Neural progenitor cell (in vitro differentiated cells): ENCODE data around the gene STXBP3. TPM values are rescaled to one million over a fixed set of nuclear protein-coding genes. Genes with fewer than 3 reads are reported as not detected.
A peak's percentile ranks its signal among the peaks of the same experiment; 100 is the strongest.

ENCODE experiments used
- DNase-seq: peaks from one replicate; pipeline ENCODE4 v3.0.0-alpha.2; 2016; ENCODE audit warnings: low spot score
- H2AFZ ChIP-seq: fragments of 200-600 bp; sonication (generic); replicated peaks from 2 replicates; pipeline ENCODE4 v1.6.1; 2016; ENCODE audit warnings: antibody characterized with exemption
- H3F3A ChIP-seq: fragments of 200-600 bp; sonication (generic); 2 replicates; pipeline ENCODE4 v1.6.1; 2016; ENCODE audit warnings: antibody characterized with exemption, low read depth
- H3K27ac ChIP-seq: fragments of 200-600 bp; sonication (generic); 2 replicates; pipeline ENCODE4 v1.5.1; 2016; ENCODE audit warnings: mild to moderate bottlenecking
- H3K27me3 ChIP-seq: fragments of 200-600 bp; sonication (generic); 2 replicates; pipeline ENCODE4 v1.6.1; 2016; ENCODE audit warnings: mild to moderate bottlenecking, moderate library complexity
- H3K36me3 ChIP-seq: fragments of 200-600 bp; sonication (generic); 2 replicates; pipeline ENCODE4 v1.5.1; 2016
- H3K4me1 ChIP-seq: fragments of 200-600 bp; sonication (generic); 2 replicates; pipeline ENCODE4 v1.6.1; 2016; ENCODE audit warnings: mixed run types
- H3K4me2 ChIP-seq: fragments of 200-600 bp; sonication (generic); 2 replicates; pipeline ENCODE4 v1.6.1; 2016
- H3K4me3 ChIP-seq: fragments of 200-600 bp; sonication (generic); 2 replicates; pipeline ENCODE4 v1.5.1; 2016
- H3K79me2 ChIP-seq: fragments of 200-600 bp; sonication (generic); 2 replicates; pipeline ENCODE4 v1.6.1; 2016; ENCODE audit warnings: low read depth
- H3K9ac ChIP-seq: fragments of 200-600 bp; sonication (generic); 2 replicates; pipeline ENCODE4 v1.6.1; 2016
- H3K9me3 ChIP-seq: fragments of 200-600 bp; sonication (generic); 2 replicates; pipeline ENCODE4 v1.5.1; 2016; ENCODE audit warnings: low read depth
- H4K20me1 ChIP-seq: fragments of 200-600 bp; sonication (generic); 2 replicates; pipeline ENCODE4 v1.6.1; 2016; ENCODE audit warnings: low read depth
- H3K27ac Mint-ChIP-seq: 3 replicates; pipeline ENCODE4 v1.8.0; 2021; ENCODE audit warnings: mixed read lengths
- H3K27me3 Mint-ChIP-seq: 2 replicates; pipeline ENCODE4 v1.8.0; 2022; ENCODE audit warnings: low read depth, mild to moderate bottlenecking, inconsistent platforms, moderate library complexity, mixed read lengths; ENCODE audit not compliant: insufficient read depth
- H3K36me3 Mint-ChIP-seq: 3 replicates; pipeline ENCODE4 v1.8.0; 2021; ENCODE audit warnings: mixed read lengths
- H3K4me1 Mint-ChIP-seq: 3 replicates; pipeline ENCODE4 v1.8.0; 2021; ENCODE audit warnings: mixed read lengths
- H3K4me3 Mint-ChIP-seq: 3 replicates; pipeline ENCODE4 v1.8.0; 2021; ENCODE audit warnings: mild to moderate bottlenecking, moderate library complexity, mixed read lengths
- H3K9me3 Mint-ChIP-seq: 3 replicates; pipeline ENCODE4 v1.8.0; 2020; ENCODE audit warnings: mixed read lengths
- EZH2 ChIP-seq: fragments of 200-600 bp; sonication (generic); IDR thresholded peaks from 2 replicates; pipeline ENCODE4 v1.6.1; 2017; ENCODE audit warnings: antibody characterized with exemption, mild to moderate bottlenecking, moderate library complexity
- EZH2phosphoT487 ChIP-seq: fragments of 200-600 bp; sonication (generic); IDR thresholded peaks from 2 replicates; pipeline ENCODE4 v1.6.1; 2017; ENCODE audit warnings: antibody characterized with exemption
- total RNA-seq: library from RNA; depleted of rRNA; stranded (reverse); fragments of >200 nt; gene quantifications from 2 replicates; pipeline ENCODE4 v1.2.3, GENCODE V29; 2015; ENCODE audit warnings: low replicate concordance
- TF ChIP-seq, protein P1 (sequence below): fragments of 200-600 bp; sonication (generic); IDR thresholded peaks from 2 replicates; pipeline ENCODE4 v1.5.1; 2017; ENCODE audit warnings: antibody characterized with exemption, mild to moderate bottlenecking

The STXBP3 gene
- total RNA-seq, 1 donor from 2014 or later: 89.8 TPM

DNA sequence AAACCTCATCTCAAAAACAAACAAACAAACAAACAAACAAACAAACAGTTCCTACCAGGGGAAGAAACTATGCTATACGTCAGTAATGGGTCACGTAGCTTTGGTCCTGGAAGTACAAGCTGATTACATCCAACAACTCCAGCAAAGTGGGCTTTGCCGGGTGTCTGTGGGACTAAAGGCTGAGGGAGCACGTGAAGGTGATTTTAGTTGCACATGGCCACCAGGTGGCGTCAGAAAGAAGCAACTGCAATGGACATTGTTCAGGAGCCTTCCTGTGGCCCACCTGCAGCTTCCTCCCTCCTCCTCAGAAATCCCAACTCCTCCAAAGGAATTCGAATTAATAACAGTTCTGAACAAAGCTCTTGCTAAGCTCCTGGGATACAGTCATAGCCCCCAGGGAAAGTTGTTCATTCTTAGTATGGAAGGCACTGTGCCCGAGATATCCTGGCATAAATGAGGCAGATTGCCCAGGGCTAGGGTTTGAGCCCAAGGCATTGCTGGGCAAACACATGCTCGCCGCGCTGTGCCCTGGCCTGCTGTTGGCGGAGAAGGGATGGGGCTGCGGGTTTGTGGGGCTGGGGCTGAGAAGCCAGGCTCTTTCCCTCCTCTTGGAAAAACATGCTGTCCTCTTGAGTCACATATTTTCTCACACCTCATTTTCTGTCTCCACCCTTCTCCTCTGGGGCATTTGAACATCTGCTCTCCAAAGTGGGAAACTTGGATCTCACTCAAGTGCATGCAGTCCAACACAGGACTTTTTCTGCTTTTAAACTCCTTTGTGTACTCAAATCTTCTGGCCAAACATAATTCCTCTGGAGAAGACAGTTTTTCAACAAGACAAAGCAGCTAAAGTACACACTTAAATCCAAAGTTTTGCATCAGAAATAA, 81.8 kb downstream of the STXBP3 start:
- no peaks in the 10 kb centered on the region for H3K9me3 Mint-ChIP-seq
- DNase-seq: peak; percentile 92
- Histone ChIP-seq H3K36me3 (no peaks in the 10 kb centered on the region), H3K4me2 (no peak overlapping the region), H3K79me2 (no peaks in the 10 kb centered on the region), H4K20me1 (no peaks in the 10 kb centered on the region), H3K9ac (no peak overlapping the region), H3F3A (no peaks in the 10 kb centered on the region), H3K27me3 (no peaks in the 10 kb centered on the region), H3K27ac (no peak overlapping the region), H2AFZ (peak overlapping the region; percentile 43), H3K4me3 (no peak overlapping the region), H3K9me3 (no peaks in the 10 kb centered on the region), H3K4me1 (no peaks in the 10 kb centered on the region)
- H3K27me3 Mint-ChIP-seq: peaks cover 2% of the 10 kb centered on the region
- H3K36me3 Mint-ChIP-seq: no peaks in the 10 kb centered on the region
- no peak overlapping the region for H3K4me3 Mint-ChIP-seq
- H3K27ac Mint-ChIP-seq: peak overlapping the region; percentile 44
- TF ChIP-seq EZH2phosphoT487 (no peak), EZH2 (no peak)
- TF ChIP-seq, protein P1, sequence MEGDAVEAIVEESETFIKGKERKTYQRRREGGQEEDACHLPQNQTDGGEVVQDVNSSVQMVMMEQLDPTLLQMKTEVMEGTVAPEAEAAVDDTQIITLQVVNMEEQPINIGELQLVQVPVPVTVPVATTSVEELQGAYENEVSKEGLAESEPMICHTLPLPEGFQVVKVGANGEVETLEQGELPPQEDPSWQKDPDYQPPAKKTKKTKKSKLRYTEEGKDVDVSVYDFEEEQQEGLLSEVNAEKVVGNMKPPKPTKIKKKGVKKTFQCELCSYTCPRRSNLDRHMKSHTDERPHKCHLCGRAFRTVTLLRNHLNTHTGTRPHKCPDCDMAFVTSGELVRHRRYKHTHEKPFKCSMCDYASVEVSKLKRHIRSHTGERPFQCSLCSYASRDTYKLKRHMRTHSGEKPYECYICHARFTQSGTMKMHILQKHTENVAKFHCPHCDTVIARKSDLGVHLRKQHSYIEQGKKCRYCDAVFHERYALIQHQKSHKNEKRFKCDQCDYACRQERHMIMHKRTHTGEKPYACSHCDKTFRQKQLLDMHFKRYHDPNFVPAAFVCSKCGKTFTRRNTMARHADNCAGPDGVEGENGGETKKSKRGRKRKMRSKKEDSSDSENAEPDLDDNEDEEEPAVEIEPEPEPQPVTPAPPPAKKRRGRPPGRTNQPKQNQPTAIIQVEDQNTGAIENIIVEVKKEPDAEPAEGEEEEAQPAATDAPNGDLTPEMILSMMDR: peak; percentile 84
- peaks cover 25% of the 10 kb centered on the region for H3K4me1 Mint-ChIP-seq

DNA sequence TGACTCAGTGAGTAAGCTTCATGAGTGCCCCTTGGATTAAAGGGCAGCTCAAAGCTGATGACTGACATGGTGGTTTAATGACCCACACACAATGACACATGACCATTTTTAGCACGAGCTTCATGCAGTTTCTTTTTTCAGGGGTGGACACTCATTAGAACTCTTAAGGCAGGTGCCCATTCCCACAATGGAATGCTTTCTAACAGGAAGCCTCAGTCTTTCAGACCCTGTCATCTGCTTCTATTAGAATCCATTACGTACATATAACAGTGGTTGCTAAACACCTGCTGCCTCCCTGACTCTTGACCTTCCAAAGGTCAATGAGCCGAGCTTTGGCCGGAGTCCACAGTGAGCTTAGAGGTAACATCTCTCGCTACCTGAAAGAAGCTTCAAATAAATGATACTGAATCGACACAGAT, 83.0 kb downstream of the STXBP3 start:
- Histone ChIP-seq H3K36me3 (no peaks in the 10 kb centered on the region), H3K79me2 (no peaks in the 10 kb centered on the region), H3F3A (no peaks in the 10 kb centered on the region), H3K27me3 (no peaks in the 10 kb centered on the region), H3K4me1 (no peaks in the 10 kb centered on the region), H4K20me1 (no peaks in the 10 kb centered on the region), H3K27ac (no peak overlapping the region), H3K4me2 (no peak overlapping the region), H3K9me3 (no peaks in the 10 kb centered on the region), H3K4me3 (no peak overlapping the region), H3K9ac (no peak overlapping the region), H2AFZ (no peak overlapping the region)
- peak overlapping the region; percentile 87 for H3K27ac Mint-ChIP-seq
- H3K27me3 Mint-ChIP-seq: peaks cover 4% of the 10 kb centered on the region
- TF ChIP-seq EZH2 (no peak), EZH2phosphoT487 (no peak)
- TF ChIP-seq, protein P1: no peak
- H3K4me1 Mint-ChIP-seq: peaks cover 25% of the 10 kb centered on the region
- H3K9me3 Mint-ChIP-seq: no peaks in the 10 kb centered on the region
- no peak for DNase-seq
- H3K36me3 Mint-ChIP-seq: no peaks in the 10 kb centered on the region
- no peak overlapping the region for H3K4me3 Mint-ChIP-seq

- no peaks in the 10 kb centered on the region for H3F3A ChIP-seq
- H4K20me1 ChIP-seq: no peaks in the 10 kb centered on the region
- peak overlapping the region; percentile 57 for H2AFZ ChIP-seq
- Mint-ChIP-seq H3K4me1 (peaks cover 25% of the 10 kb centered on the region), H3K4me3 (no peak overlapping the region), H3K27me3 (peaks cover 4% of the 10 kb centered on the region), H3K9me3 (no peaks in the 10 kb centered on the region), H3K27ac (peak overlapping the region; percentile 87), H3K36me3 (no peaks in the 10 kb centered on the region)
- H3K4me3 ChIP-seq: no peak overlapping the region
- no peaks in the 10 kb centered on the region for H3K79me2 ChIP-seq
- no peak overlapping the region for H3K4me2 ChIP-seq
- H3K4me1 ChIP-seq: no peaks in the 10 kb centered on the region
- H3K27me3 ChIP-seq: no peaks in the 10 kb centered on the region
- H3K36me3 ChIP-seq: no peaks in the 10 kb centered on the region
- no peaks in the 10 kb centered on the region for H3K9me3 ChIP-seq
- no peak for DNase-seq
- H3K9ac ChIP-seq: no peak overlapping the region
- TF ChIP-seq EZH2phosphoT487 (no peak), EZH2 (no peak)
- TF ChIP-seq, protein P1: no peak
- no peak overlapping the region for H3K27ac ChIP-seq
Observed at GRCh38 chr1:108830119-108831008, 83.9 kb downstream of the STXBP3 start.
